GM13977 (cell line): ENCODE results near the gene DOCK10.
A peak's percentile ranks its signal among the peaks of the same experiment; 100 is the strongest.

ENCODE experiments used
- DNase-seq: peaks from one replicate; pipeline ENCODE4 v3.0.0; 2012; ENCODE audit warnings: low spot score
- CTCF ChIP-seq: IDR thresholded peaks from 2 replicates; pipeline ENCODE4 v1.5.1; 2012; ENCODE audit warnings: mild to moderate bottlenecking, control low read depth; ENCODE audit not compliant: insufficient read depth; ENCODE audit errors: extremely low read depth, missing control alignments
- in situ Hi-C: fragments of 300-500 bp; cut with MboI; formaldehyde crosslinking; loops from one replicate; pipeline ENCODE4 v1.12.0; 2022; ENCODE audit warnings: low sequenced_read_pairs, low pct_unique_long_range_greater_than_20kb, mixed read lengths, inconsistent platforms; ENCODE audit not compliant: unreplicated experiment

The DOCK10 gene

GRCh38 chr2:224776795-224777558, 265.3 kb downstream of the DOCK10 start:
- in situ Hi-C loops: loop anchor here (10.0 kb wide), 2 partner anchors 132 to 422 kb away; no protein-coding TSS in a partner anchor
- TF ChIP-seq CTCF: no peak
- no peak for DNase-seq

- in situ Hi-C loops: loop anchor here (10.0 kb wide), 2 partner anchors 131 to 421 kb away; no protein-coding TSS in a partner anchor
- no peak for TF ChIP-seq CTCF
- no peak for DNase-seq
These were observed 266.6 kb downstream of the DOCK10 start for GRCh38 chr2:224775647-224776046.

- no peak for DNase-seq
- in situ Hi-C loops: loop anchor here (10.0 kb wide), 2 partner anchors 130 to 420 kb away; no protein-coding TSS in a partner anchor
- TF ChIP-seq CTCF: no peak
These were observed 267.5 kb downstream of the DOCK10 start for GRCh38 chr2:224774735-224775134.

- TF ChIP-seq CTCF: no peak
- DNase-seq: no peak
- in situ Hi-C loops: loop anchor here (10.0 kb wide), 2 partner anchors 128 to 418 kb away; no protein-coding TSS in a partner anchor
These were observed 269.8 kb downstream of the DOCK10 start for GRCh38 chr2:224772494-224772893.

GRCh38 chr2:224769489-224769888, 272.8 kb downstream of the DOCK10 start:
- in situ Hi-C loops: no loop called here
- no peak for TF ChIP-seq CTCF
- no peak for DNase-seq

GRCh38 chr2:224764565-224765236, 277.6 kb downstream of the DOCK10 start:
- in situ Hi-C loops: no loop called here
- no peak for TF ChIP-seq CTCF
- peak; percentile 19 for DNase-seq
